CD14-positive monocyte (primary cell): Measurements from ENCODE around the gene GPER1. TPM values are rescaled to one million over a fixed set of nuclear protein-coding genes. Genes with fewer than 3 reads are reported as not detected.

Experiments used
- DNase-seq, 3 donors: peaks; one replicate each; pipeline ENCODE4 v3.0.0-alpha.2; 2011 to 2022
- H2AFZ ChIP-seq: 2 replicates; pipeline ENCODE4 v1.6.0; 2012; ENCODE audit warnings: mild to moderate bottlenecking, low read depth, low read length, inconsistent platforms; ENCODE audit not compliant: insufficient read depth, poor library complexity, severe bottlenecking
- H3K27ac ChIP-seq, 2 donors: 1 replicate in 1 of 2; 2 replicates in 1 of 2; pipeline ENCODE4 v1.5.1; 2012 to 2013; ENCODE audit warnings: low read length in 2 of 2, control low read depth in 1 of 2, inconsistent platforms in 1 of 2, low read depth in 1 of 2, mild to moderate bottlenecking in 1 of 2
- H3K27me3 ChIP-seq, 2 donors: one replicate each; pipeline versions ENCODE4 v1.6.0 to v1.6.1; 2011 to 2013; ENCODE audit warnings: low read length in 2 of 2; ENCODE audit not compliant: control insufficient read depth in 2 of 2, insufficient read depth in 2 of 2
- H3K36me3 ChIP-seq, 2 donors: replicated peaks in 1 of 2; 1 replicate in 1 of 2; 2 replicates in 1 of 2; pipeline versions ENCODE4 v1.5.1 to v1.6.1; 2012 to 2013; ENCODE audit warnings: low read length in 2 of 2, control low read depth in 1 of 2, inconsistent platforms in 1 of 2, mild to moderate bottlenecking in 1 of 2; ENCODE audit not compliant: insufficient read depth in 2 of 2, control insufficient read depth in 1 of 2
- H3K4me1 ChIP-seq, 2 donors: 1 replicate in 1 of 2; 2 replicates in 1 of 2; pipeline versions ENCODE4 v1.5.1 to v1.6.1; 2012 to 2013; ENCODE audit warnings: low read length in 2 of 2, control low read depth in 1 of 2, inconsistent platforms in 1 of 2, mild to moderate bottlenecking in 1 of 2, moderate library complexity in 1 of 2; ENCODE audit not compliant: insufficient read depth in 2 of 2, control insufficient read depth in 1 of 2
- H3K4me2 ChIP-seq: replicated peaks from 2 replicates; pipeline ENCODE3; 2012; ENCODE audit warnings: low read length, moderate library complexity, mild to moderate bottlenecking; ENCODE audit not compliant: poor library complexity, severe bottlenecking; ENCODE audit errors: extremely low read depth
- H3K4me3 ChIP-seq, 3 experiments: fragments of 200-600 bp in 1 of 3; sonication (generic) in 1 of 3; replicated peaks in 1 of 3; 1 replicate in 2 of 3; 2 replicates in 1 of 3; pipeline ENCODE4 v1.5.1; 2011 to 2013; ENCODE audit warnings: low read length in 3 of 3, mild to moderate bottlenecking in 3 of 3, control low read depth in 2 of 3, low read depth in 2 of 3, inconsistent platforms in 1 of 3, moderate library complexity in 1 of 3
- H3K79me2 ChIP-seq: 2 replicates; pipeline ENCODE4 v1.6.0; 2012; ENCODE audit warnings: mild to moderate bottlenecking, control low read depth, inconsistent platforms, low read length, moderate library complexity; ENCODE audit not compliant: insufficient read depth
- H3K9ac ChIP-seq: 2 replicates; pipeline ENCODE4 v1.6.0; 2017; ENCODE audit warnings: low read length, mild to moderate bottlenecking; ENCODE audit not compliant: insufficient read depth, poor library complexity, severe bottlenecking
- H3K9me3 ChIP-seq, 2 donors: replicated peaks in 1 of 2; 1 replicate in 1 of 2; 2 replicates in 1 of 2; pipeline versions ENCODE4 v1.5.1 to v1.6.1; 2012 to 2013; ENCODE audit warnings: low read length in 2 of 2, control low read depth in 1 of 2; ENCODE audit not compliant: control insufficient read depth in 1 of 2, insufficient read depth in 1 of 2
- H4K20me1 ChIP-seq: 2 replicates; pipeline ENCODE4 v1.6.0; 2012; ENCODE audit warnings: mild to moderate bottlenecking, low read length, control low read depth, moderate library complexity; ENCODE audit not compliant: insufficient read depth
- H3K27ac Mint-ChIP-seq, 7 donors: one replicate each; pipeline ENCODE4 v1.8.0; 2020; ENCODE audit warnings: mild to moderate bottlenecking in 7 of 7, mixed read lengths in 7 of 7, moderate library complexity in 6 of 7, inconsistent platforms in 2 of 7
- H3K27me3 Mint-ChIP-seq, 3 donors: one replicate each; pipeline ENCODE4 v1.8.0; 2021 to 2022; ENCODE audit warnings: low read depth in 3 of 3, mild to moderate bottlenecking in 3 of 3, mixed read lengths in 3 of 3, moderate library complexity in 3 of 3, inconsistent platforms in 1 of 3
- H3K36me3 Mint-ChIP-seq, 2 donors: one replicate each; pipeline ENCODE4 v1.8.0; 2020; ENCODE audit warnings: mixed read lengths in 2 of 2, inconsistent platforms in 1 of 2, mild to moderate bottlenecking in 1 of 2
- H3K4me1 Mint-ChIP-seq: one replicate; pipeline ENCODE4 v1.8.0; 2020; ENCODE audit warnings: mild to moderate bottlenecking, mixed read lengths
- H3K4me3 Mint-ChIP-seq, 2 donors: one replicate each; pipeline ENCODE4 v1.8.0; 2020; ENCODE audit warnings: mild to moderate bottlenecking in 2 of 2, mixed read lengths in 2 of 2, moderate library complexity in 1 of 2
- H3K9me3 Mint-ChIP-seq, 7 donors: one replicate each; pipeline ENCODE4 v1.8.0; 2020 to 2022; ENCODE audit warnings: mixed read lengths in 7 of 7, mild to moderate bottlenecking in 6 of 7, moderate library complexity in 6 of 7, inconsistent platforms in 2 of 7
- WGBS: methylation state at CpG from one replicate; pipeline ENCODE4 v1.1.5; 2013; ENCODE audit warnings: missing lambda C conversion rate; ENCODE audit not compliant: insufficient coverage; 5-methylcytosine and 5-hydroxymethylcytosine counted together
- intact Hi-C, 2 donors: fragments of 100-400 bp; cut with micrococcal nuclease; formaldehyde crosslinking; loops; one replicate each; pipeline versions ENCODE4 v1.15.0 to v1.15.1; 2023
- polyA plus RNA-seq, 3 donors: library from polyadenylated mRNA; depleted of rRNA in 1 of 3; unstranded in 2 of 3; stranded (reverse) in 1 of 3; fragments of 300-500 nt in 2 of 3; fragments of >200 nt in 1 of 3; fragmentation: Illumina TruSeq in 2 of 3; gene quantifications; 1 replicate in 2 of 3; 2 replicates in 1 of 3; pipeline ENCODE4 v1.2.3, GENCODE V29; 2012 to 2021
- TF ChIP-seq, protein P1 (sequence below): fragments of 200-600 bp; IDR thresholded peaks from one replicate; pipeline ENCODE4 v1.8.0; 2022; ENCODE audit warnings: antibody characterized with exemption, mild to moderate bottlenecking

Gene GPER1
- polyA plus RNA-seq, 3 donors: 0.35 to 10.0 (median 4.1) TPM

DNA sequence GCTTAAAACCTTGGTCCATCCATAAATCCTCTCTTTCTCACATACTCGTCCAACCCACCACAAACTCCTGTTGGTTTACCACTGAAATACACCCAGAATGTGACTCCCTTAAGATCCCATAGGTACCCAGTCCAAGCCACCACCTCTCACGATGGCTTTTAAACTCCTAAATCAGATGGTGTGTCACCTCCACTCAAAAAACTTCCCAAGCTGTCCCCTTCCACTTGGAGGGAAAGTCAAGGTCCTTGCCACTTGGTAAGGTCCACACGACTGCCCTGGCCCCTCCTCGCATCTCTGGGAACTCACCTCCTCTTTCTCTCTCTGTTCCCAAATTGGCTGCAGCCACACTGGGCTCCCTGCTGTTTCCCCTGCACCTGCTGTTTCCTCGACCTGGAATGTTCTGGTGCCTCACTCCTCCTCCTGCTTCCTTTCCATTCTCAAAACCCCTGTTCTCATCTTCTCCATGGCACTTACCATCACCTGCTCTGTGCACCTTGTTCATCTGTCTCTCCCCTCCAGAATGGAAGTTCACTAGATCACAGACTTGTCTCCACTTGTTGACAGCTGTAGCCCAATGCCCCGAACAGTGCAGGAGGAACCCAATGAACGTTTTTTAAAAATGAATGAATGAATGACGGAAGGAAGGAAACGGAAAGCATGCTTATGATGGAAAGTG lies 49.1 kb downstream of the GPER1 start:
- intact Hi-C loops: loop anchor here in 1 of 2 donors (10.0 kb wide), 1 partner anchor 162 kb away; the partner anchor contains the start of gene COX19
- no peaks in the 10 kb centered on the region for H3K27me3 ChIP-seq
- TF ChIP-seq, protein P1, sequence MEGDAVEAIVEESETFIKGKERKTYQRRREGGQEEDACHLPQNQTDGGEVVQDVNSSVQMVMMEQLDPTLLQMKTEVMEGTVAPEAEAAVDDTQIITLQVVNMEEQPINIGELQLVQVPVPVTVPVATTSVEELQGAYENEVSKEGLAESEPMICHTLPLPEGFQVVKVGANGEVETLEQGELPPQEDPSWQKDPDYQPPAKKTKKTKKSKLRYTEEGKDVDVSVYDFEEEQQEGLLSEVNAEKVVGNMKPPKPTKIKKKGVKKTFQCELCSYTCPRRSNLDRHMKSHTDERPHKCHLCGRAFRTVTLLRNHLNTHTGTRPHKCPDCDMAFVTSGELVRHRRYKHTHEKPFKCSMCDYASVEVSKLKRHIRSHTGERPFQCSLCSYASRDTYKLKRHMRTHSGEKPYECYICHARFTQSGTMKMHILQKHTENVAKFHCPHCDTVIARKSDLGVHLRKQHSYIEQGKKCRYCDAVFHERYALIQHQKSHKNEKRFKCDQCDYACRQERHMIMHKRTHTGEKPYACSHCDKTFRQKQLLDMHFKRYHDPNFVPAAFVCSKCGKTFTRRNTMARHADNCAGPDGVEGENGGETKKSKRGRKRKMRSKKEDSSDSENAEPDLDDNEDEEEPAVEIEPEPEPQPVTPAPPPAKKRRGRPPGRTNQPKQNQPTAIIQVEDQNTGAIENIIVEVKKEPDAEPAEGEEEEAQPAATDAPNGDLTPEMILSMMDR: no peak

DNA sequence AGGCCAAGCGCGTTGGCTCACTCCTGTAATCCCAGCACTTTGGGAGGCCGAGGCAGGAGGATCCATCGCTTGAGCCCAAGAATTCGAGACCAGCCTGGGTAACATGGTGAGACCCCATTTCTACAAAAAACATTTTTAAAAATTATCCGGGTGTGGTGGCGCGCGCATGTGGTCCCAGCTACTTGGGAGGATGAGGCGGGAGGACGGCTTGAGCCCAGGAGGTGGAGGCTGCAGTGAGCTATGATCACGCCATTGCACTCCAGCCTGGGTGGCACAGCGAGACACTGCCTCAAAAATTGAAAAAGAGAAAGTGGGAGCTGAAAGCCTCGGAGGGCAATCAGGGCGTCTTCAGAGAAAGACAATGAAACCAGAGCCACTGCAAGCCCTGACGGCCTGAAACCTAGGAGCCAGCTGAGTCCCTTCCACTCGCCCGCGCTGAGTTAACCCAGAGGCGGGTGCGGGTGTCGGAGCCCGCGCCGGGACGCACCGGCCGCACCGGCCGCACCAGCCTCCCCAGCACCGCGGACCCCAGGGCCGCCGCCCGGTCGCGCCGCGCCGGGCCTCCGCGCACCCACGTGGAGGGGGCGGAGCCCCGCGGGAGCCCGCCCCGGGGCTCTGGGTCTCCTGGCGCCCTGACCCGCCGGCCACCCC lies 49.7 kb downstream of the GPER1 start:
- H4K20me1 ChIP-seq: no peaks in the 10 kb centered on the region
- 7% methylated on average over 48 of the region's 51 CpGs for WGBS
- no peaks in the 10 kb centered on the region for H3K27me3 ChIP-seq
- H3K36me3 Mint-ChIP-seq: no peaks in the 10 kb centered on the region
- H3K4me1 ChIP-seq: peaks cover 14 to 16% of the 10 kb centered on the region in 2 donors
- peak overlapping the region; percentile 70 for H3K9ac ChIP-seq
- no peaks in the 10 kb centered on the region for H3K79me2 ChIP-seq
- H3K27ac ChIP-seq: peak overlapping the region in 1 of 2 donors; percentile 84
- H3K4me2 ChIP-seq: peak overlapping the region; percentile 92
- TF ChIP-seq, protein P1: no peak
- DNase-seq: peak in 1 of 3 donors; percentile 14
- H3K9me3 Mint-ChIP-seq: peaks cover 0 to 2% (median 0%) of the 10 kb centered on the region in 7 donors
- H3K27ac Mint-ChIP-seq: peak overlapping the region; percentile 25 to 95 (median 86)
- peaks cover 0 to 8% (median 3%) of the 10 kb centered on the region in 3 donors for H3K27me3 Mint-ChIP-seq
- intact Hi-C loops: loop anchor here in 1 of 2 donors (10.0 kb wide), 1 partner anchor 163 kb away; the partner anchor contains the start of gene COX19
- no peaks in the 10 kb centered on the region for H3K9me3 ChIP-seq
- H3K4me3 ChIP-seq: peak overlapping the region; percentile 74 to 90 (median 76)
- H3K4me1 Mint-ChIP-seq: peaks cover 16% of the 10 kb centered on the region
- H3K36me3 ChIP-seq: no peaks in the 10 kb centered on the region
- peak overlapping the region; percentile 83 to 84 for H3K4me3 Mint-ChIP-seq
- H2AFZ ChIP-seq: peak overlapping the region; percentile 93

More for the DNA sequence above, 49.1 kb downstream of the GPER1 start:
- DNase-seq: no peak
- Histone ChIP-seq H3K4me3 (peak overlapping the region in 1 of 3 experiments; percentile 90), H3K9me3 (no peaks in the 10 kb centered on the region), H3K4me1 (peaks cover 14 to 16% of the 10 kb centered on the region in 2 donors), H2AFZ (peak overlapping the region; percentile 93), H3K36me3 (no peaks in the 10 kb centered on the region), H3K9ac (peak overlapping the region; percentile 70), H3K27ac (no peak overlapping the region), H3K4me2 (peak overlapping the region; percentile 92), H3K79me2 (no peaks in the 10 kb centered on the region), H4K20me1 (no peaks in the 10 kb centered on the region)
- Mint-ChIP-seq H3K36me3 (no peaks in the 10 kb centered on the region), H3K4me1 (peaks cover 16% of the 10 kb centered on the region), H3K4me3 (peak overlapping the region; percentile 81 to 84), H3K27ac (peak overlapping the region in 6 of 7 donors; percentile 0 to 87 (median 85)), H3K9me3 (peaks cover 0 to 2% (median 0%) of the 10 kb centered on the region in 7 donors), H3K27me3 (peaks cover 0 to 8% (median 2%) of the 10 kb centered on the region in 3 donors)
- 43% methylated on average over 7 of the region's 9 CpGs for WGBS
